ENCODE data around the gene MYO1A.
"Not testable (repeated sequence)": the region's sequence is repeated elsewhere in the genome, so short reads cannot be mapped to it uniquely, and the experiment has no call there.

The MYO1A gene

DNA sequence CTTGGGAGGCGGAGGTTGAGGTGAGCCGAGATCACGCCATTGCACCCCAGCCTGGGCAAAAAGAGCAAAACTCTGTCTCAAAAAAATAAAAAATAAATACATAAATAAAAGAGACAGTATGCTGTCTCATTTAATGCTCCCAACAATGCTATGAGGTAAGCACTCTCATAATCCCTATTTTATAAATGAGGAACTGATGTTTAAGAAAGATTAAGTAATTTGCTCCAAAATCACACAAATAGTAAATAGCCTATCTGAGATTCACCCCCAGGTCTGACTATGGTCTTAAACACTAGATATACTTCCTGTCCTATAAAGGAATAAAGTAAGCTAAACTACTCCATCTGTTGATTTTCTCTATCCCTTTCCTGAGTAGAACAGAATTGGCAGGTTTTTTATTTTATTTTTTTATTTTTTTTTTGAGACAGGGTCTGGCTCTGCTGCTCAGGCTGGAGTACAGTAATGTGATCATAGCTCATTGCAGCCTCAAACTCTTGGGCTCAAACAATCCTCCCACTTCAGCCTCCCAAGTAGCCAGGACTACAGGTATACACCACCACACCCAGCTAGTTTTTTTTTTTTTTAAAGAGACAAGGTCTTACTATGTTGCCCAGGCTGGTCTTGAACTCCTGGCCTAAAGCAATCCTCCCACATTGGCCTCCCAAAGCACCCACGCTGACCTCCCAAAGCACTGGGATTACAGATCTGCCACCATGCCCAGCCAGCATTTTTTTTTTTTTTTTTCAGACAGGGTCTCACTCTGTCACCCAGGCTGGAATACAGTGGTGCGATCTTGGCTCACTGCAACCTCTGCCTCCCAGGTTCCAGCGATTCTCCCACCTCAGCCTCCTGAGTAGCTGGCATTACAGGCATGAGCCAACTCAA is 23.9 kb upstream of the MYO1A start:
- peak overlapping the region; percentile 8 for H3K27ac Mint-ChIP-seq
- H3K4me1 Mint-ChIP-seq (ENCODE audit: low read depth), result peaks cover 32% of the 10 kb centered on the region
- not testable (repeated sequence) for H3K4me3 Mint-ChIP-seq; H3K9me3 Mint-ChIP-seq; H3K27me3 Mint-ChIP-seq (ENCODE audit: low read depth); DNase-seq (ENCODE audit: low spot score)
- peaks cover 43% of the 10 kb centered on the region for H3K36me3 Mint-ChIP-seq (ENCODE audit: low read depth)

DNA sequence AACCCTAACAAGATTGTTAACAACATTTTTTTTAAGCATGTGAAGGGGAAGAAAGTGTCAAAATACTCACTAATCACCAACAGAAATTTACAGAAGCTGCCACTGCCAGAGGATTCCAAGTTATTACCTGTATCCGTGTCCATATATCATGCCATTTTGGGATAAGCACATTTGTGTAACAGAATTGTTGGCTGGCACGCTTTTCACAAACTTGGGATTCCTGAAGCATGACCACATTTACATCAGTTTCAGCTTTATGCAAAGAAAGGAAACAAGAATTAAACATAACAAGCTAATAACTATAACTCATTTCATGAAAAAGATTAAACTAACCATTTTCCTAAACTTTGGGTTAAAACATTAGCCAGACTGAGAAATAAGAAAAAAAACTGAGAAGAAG is 22.7 kb upstream of the MYO1A start:
- H3K27me3 Mint-ChIP-seq (ENCODE audit: low read depth), result no peaks in the 10 kb centered on the region
- H3K36me3 Mint-ChIP-seq (ENCODE audit: low read depth), result peaks cover 46% of the 10 kb centered on the region
- H3K4me3 Mint-ChIP-seq, result no peak overlapping the region
- H3K4me1 Mint-ChIP-seq (ENCODE audit: low read depth), result peaks cover 33% of the 10 kb centered on the region
- H3K27ac Mint-ChIP-seq, result peak overlapping the region; percentile 43
- no peak for DNase-seq (ENCODE audit: low spot score)
- H3K9me3 Mint-ChIP-seq, result no peaks in the 10 kb centered on the region

DNA sequence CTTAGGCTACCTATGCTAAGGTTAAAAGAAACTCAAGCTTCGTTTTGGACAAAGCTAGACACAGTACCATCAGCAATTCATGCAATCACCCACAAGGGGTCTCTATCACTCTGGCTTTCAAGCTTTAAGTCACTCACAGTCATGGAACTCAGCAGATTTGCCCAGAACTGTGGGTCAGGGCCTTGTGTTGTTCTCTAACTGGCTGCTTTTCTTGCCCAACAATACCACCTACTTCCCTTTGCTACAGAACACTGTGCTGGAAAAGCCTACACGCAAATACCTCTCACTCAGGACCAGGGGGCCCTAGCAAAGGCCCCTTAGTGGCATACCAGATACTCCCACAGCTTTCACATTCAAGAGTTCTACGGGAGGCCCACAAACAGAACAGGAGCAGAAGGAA is 19.6 kb upstream of the MYO1A start:
- Mint-ChIP-seq H3K27me3 (ENCODE audit: low read depth) (no peaks in the 10 kb centered on the region), H3K27ac (peak overlapping the region; percentile 89), H3K9me3 (peaks cover 5% of the 10 kb centered on the region), H3K36me3 (ENCODE audit: low read depth) (peaks cover 55% of the 10 kb centered on the region), H3K4me3 (peak overlapping the region; percentile 39), H3K4me1 (ENCODE audit: low read depth) (peaks cover 43% of the 10 kb centered on the region)
- DNase-seq (ENCODE audit: low spot score), result peak; percentile 58

DNA sequence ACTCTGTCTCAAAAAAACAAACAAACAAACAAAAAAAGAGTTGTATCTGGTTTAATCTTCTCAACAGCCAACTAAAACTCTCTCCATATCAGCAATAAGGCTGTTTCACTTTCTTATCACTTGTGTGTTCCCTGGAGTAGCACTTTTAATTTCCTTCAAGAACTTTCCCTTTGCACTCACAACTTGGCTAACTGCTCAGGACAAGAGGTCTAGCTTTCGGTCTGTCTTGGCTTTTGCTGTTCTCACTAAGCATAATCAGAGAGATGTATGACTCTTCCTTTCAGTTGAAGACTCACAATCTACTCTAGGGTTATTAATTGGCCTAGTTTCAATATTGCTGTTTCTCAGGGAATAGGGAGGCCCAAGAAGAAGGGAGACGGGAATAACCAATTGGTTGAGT is 16.3 kb upstream of the MYO1A start:
- Mint-ChIP-seq H3K27me3 (ENCODE audit: low read depth) (no peaks in the 10 kb centered on the region), H3K4me1 (ENCODE audit: low read depth) (peaks cover 47% of the 10 kb centered on the region), H3K4me3 (no peak overlapping the region), H3K27ac (peak overlapping the region; percentile 78), H3K9me3 (peaks cover 5% of the 10 kb centered on the region), H3K36me3 (ENCODE audit: low read depth) (peaks cover 60% of the 10 kb centered on the region)
- DNase-seq (ENCODE audit: low spot score), result no peak

DNA sequence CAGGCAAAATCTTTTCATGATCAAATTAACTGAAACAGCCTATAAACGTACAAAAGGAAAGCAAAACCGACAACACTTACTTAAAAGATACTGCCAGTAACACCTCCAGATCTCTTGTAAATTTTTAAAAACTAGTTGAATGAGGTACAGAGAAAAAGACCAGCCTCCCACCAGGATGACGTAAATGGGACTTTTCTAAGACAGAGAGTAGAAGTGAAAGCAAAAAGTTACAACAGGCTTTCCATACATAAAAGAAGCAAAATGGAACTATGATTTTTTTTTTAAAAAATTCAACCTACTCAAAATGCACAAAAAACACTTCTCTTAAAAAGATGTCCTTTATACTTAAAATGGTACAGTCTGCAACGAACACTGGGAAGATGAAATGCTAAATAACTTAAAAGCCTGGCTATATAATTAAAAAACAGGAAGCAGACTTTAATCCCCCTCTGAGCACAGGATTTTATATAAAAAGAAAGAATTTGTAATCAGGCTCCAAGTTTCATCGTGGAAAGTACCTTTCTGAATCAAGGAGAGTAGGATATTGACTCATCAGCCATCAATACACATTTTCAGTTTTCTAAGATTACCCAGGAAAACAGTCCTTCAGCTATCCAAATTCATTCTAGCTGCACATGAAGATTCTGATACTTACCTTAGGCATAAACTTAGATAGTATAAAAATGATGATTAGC is 14.2 kb upstream of the MYO1A start:
- DNase-seq (ENCODE audit: low spot score), result peak; percentile 69
- Mint-ChIP-seq H3K27ac (peak overlapping the region; percentile 95), H3K36me3 (ENCODE audit: low read depth) (peaks cover 58% of the 10 kb centered on the region), H3K9me3 (peaks cover 5% of the 10 kb centered on the region), H3K4me1 (ENCODE audit: low read depth) (peaks cover 27% of the 10 kb centered on the region), H3K4me3 (peak overlapping the region; percentile 83), H3K27me3 (ENCODE audit: low read depth) (no peaks in the 10 kb centered on the region)

DNA sequence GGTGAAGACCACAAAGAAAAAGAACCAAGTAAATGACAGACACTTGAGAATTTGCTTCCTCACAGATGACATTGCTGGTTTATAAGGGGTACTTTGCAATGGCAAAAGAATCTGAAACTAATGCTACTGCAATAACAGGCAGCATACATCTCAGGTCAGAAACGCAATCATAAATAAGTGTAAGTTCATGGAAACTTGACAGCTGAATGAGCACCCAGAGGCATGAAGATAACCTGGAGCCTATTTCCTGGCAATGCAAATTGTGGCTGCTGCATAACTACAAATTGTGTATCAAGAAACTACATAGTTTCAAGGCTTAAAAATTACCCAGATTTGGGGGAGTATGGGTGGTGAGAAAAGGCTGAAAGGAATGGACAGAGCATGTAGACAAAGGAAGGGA is 8.5 kb upstream of the MYO1A start:
- no peak overlapping the region for H3K27ac Mint-ChIP-seq
- DNase-seq (ENCODE audit: low spot score), result no peak
- peaks cover 63% of the 10 kb centered on the region for H3K36me3 Mint-ChIP-seq (ENCODE audit: low read depth)
- no peak overlapping the region for H3K4me3 Mint-ChIP-seq
- H3K9me3 Mint-ChIP-seq, result no peaks in the 10 kb centered on the region
- H3K27me3 Mint-ChIP-seq (ENCODE audit: low read depth), result no peaks in the 10 kb centered on the region
- H3K4me1 Mint-ChIP-seq (ENCODE audit: low read depth), result peaks cover 7% of the 10 kb centered on the region

DNA sequence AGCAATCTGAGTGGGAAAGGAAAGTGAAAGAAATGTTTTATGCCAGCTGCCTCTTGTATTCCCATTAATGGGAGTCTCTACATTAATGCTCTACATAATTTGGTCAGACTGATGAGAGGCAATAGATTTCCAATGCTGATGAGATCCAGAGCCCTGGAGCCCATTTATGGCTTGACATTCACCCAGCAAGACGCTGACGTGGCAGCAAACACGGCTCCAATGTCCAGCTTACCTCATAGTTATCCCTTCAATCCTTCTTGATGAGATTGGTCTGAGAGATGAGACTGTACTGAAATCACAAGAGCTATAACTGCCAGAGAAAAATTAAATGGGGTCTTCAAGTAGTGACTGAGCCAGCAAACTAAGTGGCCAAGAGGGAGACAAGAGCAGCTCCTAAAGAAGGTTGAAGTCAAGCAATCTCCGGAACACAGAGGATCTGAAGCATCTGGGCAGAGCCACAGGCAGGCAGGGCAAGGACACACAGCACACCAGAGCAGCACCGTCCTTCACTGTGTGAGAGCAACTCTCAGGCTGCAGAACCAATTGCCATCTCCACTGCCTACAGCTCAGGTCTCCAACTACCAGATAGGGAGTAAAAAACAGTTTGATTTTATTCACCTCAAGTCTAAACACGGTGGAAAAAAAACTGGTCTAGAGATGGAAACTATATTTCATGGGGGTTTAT is 7.3 kb upstream of the MYO1A start:
- no peaks in the 10 kb centered on the region for H3K9me3 Mint-ChIP-seq
- peaks cover 4% of the 10 kb centered on the region for H3K4me1 Mint-ChIP-seq (ENCODE audit: low read depth)
- no peak overlapping the region for H3K4me3 Mint-ChIP-seq
- no peaks in the 10 kb centered on the region for H3K27me3 Mint-ChIP-seq (ENCODE audit: low read depth)
- H3K27ac Mint-ChIP-seq, result no peak overlapping the region
- no peak for DNase-seq (ENCODE audit: low spot score)
- peaks cover 64% of the 10 kb centered on the region for H3K36me3 Mint-ChIP-seq (ENCODE audit: low read depth)

DNA sequence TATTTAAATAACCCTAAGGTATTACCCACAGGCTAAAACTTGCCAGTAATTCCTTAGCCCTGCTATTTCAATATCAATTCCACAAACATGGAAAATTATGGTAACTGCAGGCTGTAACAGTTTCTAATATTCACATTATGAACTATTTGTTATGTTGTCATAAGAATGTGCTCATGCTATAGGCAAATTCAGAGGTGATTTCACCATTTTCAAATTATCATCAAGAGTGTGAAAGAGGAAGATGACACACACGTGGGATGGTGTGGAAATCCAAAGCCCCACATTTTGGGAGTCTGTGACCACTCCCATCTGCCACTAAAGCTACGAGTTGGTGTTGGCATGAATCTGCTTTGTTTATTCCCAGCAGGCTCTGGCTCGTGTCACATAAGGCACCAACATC is 5.9 kb upstream of the MYO1A start:
- Mint-ChIP-seq H3K9me3 (no peaks in the 10 kb centered on the region), H3K27me3 (ENCODE audit: low read depth) (no peaks in the 10 kb centered on the region), H3K4me1 (ENCODE audit: low read depth) (peaks cover 4% of the 10 kb centered on the region), H3K27ac (no peak overlapping the region), H3K36me3 (ENCODE audit: low read depth) (peaks cover 62% of the 10 kb centered on the region), H3K4me3 (no peak overlapping the region)
- DNase-seq (ENCODE audit: low spot score), result no peak

DNA sequence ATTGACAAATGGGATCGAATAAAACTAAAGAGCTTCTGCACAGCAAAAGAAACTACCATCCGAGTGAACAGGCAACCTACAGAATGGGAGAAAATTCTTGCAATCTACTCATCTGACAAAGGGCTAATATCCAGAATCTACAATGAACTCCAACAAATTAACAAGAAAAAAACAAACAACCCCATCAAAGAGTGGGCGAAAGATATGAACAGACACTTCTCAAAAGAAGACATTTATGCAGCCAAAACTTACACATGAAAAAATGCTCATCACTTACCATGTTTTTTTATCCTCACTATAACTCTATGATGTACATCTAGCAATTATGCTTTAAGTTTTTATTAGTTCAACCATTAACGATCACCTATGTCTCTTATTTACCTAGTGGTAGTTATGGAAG is 4.0 kb upstream of the MYO1A start:
- DNase-seq (ENCODE audit: low spot score); H3K27me3 Mint-ChIP-seq (ENCODE audit: low read depth); H3K4me1 Mint-ChIP-seq (ENCODE audit: low read depth); H3K27ac Mint-ChIP-seq; H3K4me3 Mint-ChIP-seq; H3K9me3 Mint-ChIP-seq: not testable (repeated sequence)
- H3K36me3 Mint-ChIP-seq (ENCODE audit: low read depth), result peaks cover 47% of the 10 kb centered on the region

DNA sequence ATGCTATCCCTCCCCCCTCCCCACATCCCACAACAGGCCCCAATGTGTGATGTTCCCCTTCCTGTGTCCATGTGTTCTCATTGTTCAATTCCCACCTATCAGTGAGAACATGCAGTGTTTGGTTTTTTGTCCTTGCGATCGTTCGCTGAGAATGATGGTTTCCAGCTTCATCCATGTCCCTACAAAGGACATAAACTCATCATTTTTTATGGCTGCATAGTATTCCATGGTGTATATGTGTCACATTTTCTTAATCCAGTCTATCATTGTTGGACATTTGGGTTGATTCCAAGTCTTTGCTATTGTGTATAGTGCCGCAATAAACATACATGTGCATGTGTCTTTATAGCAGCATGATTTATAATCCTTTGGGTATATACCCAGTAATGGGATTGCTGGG is 3.2 kb upstream of the MYO1A start:
- H3K9me3 Mint-ChIP-seq; H3K4me3 Mint-ChIP-seq; H3K27ac Mint-ChIP-seq; H3K4me1 Mint-ChIP-seq (ENCODE audit: low read depth); H3K27me3 Mint-ChIP-seq (ENCODE audit: low read depth); DNase-seq (ENCODE audit: low spot score): not testable (repeated sequence)
- peaks cover 39% of the 10 kb centered on the region for H3K36me3 Mint-ChIP-seq (ENCODE audit: low read depth)

DNA sequence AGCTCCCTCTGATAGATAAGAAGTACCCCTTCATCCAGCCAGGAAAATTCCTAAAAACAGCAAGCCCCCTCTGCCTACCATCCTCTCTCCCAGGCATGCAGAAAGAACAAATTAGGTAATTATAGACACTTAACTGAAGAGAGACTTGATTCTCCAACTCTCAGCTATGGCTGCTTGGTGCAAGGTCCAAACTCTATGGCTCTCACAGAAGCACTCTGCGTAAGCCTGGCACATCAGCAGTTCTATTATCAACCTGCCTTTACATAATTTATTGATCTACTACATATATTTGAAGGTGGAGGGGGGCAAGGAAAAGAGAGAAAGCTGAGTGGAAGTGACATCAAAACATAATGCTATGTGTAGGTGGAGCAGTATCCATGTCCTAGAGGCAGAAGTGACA is 1.1 kb upstream of the MYO1A start:
- no peaks in the 10 kb centered on the region for H3K9me3 Mint-ChIP-seq
- no peaks in the 10 kb centered on the region for H3K27me3 Mint-ChIP-seq (ENCODE audit: low read depth)
- H3K4me1 Mint-ChIP-seq (ENCODE audit: low read depth), result peaks cover 24% of the 10 kb centered on the region
- H3K27ac Mint-ChIP-seq, result no peak overlapping the region
- peaks cover 21% of the 10 kb centered on the region for H3K36me3 Mint-ChIP-seq (ENCODE audit: low read depth)
- no peak overlapping the region for H3K4me3 Mint-ChIP-seq
- DNase-seq (ENCODE audit: low spot score), result no peak

DNA sequence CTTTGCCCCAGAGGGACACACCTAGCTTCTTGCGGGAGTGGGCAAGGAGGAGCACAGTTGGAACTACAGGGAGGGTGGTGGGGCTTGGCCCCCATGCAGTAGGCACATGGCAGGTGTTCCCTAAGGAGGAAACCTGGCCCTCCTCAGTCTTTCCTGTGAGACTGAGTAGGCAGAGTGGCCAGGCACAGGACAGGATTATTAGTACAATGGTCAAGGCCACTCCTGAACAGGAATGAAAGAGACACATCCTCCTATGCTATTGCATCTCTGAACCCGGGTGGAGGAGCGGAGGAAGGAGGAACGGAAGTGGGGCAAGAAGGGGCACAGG is 846 bp downstream of the MYO1A start:
- H3K4me1 Mint-ChIP-seq (ENCODE audit: low read depth), result peaks cover 31% of the 10 kb centered on the region
- H3K9me3 Mint-ChIP-seq, result no peaks in the 10 kb centered on the region
- no peak overlapping the region for H3K27ac Mint-ChIP-seq
- H3K36me3 Mint-ChIP-seq (ENCODE audit: low read depth), result peaks cover 14% of the 10 kb centered on the region
- no peaks in the 10 kb centered on the region for H3K27me3 Mint-ChIP-seq (ENCODE audit: low read depth)
- DNase-seq (ENCODE audit: low spot score), result no peak
- no peak overlapping the region for H3K4me3 Mint-ChIP-seq

DNA sequence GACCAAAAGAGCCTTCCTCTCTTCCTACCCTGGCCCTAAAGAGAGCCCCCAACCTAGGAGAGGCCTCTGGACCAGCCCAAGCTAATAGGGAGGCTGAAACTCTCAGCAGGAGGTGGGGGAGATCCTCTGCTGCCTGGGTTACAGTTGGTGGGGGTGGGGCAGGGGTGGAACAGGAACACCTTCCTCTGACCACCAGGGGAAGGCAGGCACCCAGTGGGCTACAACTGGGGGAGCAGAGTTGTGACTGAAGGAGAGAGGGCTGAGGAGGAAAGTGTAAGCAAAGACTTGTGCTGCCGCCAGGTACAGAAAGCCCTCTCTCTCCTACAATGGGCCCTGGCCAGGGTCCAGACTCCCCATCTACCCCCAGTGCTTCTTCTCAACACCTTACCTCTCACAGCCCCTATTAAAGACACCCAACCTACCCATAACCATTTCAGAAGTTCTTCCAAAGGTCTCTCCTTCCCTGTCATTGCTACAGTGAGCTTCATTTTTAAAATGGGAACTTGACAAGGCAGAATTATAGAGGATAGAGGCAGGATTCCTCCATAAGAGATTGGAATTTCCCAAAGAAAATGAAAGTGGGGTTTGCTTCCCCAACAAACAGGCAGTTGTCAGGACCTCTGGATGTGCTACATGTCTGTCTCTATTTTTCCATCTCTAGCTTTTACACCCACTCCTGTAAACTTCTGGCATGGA is 1.4 kb downstream of the MYO1A start:
- no peak overlapping the region for H3K4me3 Mint-ChIP-seq
- peaks cover 9% of the 10 kb centered on the region for H3K36me3 Mint-ChIP-seq (ENCODE audit: low read depth)
- H3K27me3 Mint-ChIP-seq (ENCODE audit: low read depth), result no peaks in the 10 kb centered on the region
- H3K27ac Mint-ChIP-seq, result peak overlapping the region; percentile 10
- DNase-seq (ENCODE audit: low spot score), result no peak
- H3K9me3 Mint-ChIP-seq, result no peaks in the 10 kb centered on the region
- H3K4me1 Mint-ChIP-seq (ENCODE audit: low read depth), result peaks cover 31% of the 10 kb centered on the region

DNA sequence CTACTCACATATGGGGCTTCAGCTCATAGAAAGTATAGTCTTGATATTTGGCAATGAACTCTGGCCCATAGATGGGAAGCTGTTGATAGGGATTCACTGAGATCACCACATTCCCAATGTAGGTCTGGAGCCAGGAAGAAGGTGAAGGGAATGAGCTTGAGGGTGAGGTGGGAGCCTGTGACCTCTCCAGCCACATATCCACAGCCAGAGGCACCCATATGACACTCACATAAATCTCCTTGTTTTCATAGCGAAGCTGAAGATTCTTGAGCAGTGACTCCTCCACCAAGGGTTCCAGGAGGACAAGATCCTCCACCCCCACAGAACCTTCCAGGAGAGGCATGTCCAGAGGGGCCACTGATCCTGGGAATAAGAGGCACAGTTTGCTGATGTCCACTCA is 1.9 kb downstream of the MYO1A start:
- no peaks in the 10 kb centered on the region for H3K27me3 Mint-ChIP-seq (ENCODE audit: low read depth)
- H3K36me3 Mint-ChIP-seq (ENCODE audit: low read depth), result peaks cover 3% of the 10 kb centered on the region
- peak overlapping the region; percentile 66 for H3K27ac Mint-ChIP-seq
- H3K9me3 Mint-ChIP-seq, result no peaks in the 10 kb centered on the region
- H3K4me1 Mint-ChIP-seq (ENCODE audit: low read depth), result peaks cover 31% of the 10 kb centered on the region
- no peak for DNase-seq (ENCODE audit: low spot score)
- H3K4me3 Mint-ChIP-seq, result peak overlapping the region; percentile 21

All from T-helper 2 cell treated with Interferon-gamma antibody and Interleukin-4, amounts not matched to agents 5 μg/mL and 100 μg/mL, for 36 hours (primary cell).